GM10248 (cell line): ENCODE data around the gene IGF2R.

Source experiments
- CTCF ChIA-PET: fragments of 300-600 bp; sonication (Branson Sonifier 250); formaldehyde crosslinking; extraction: SDS; loops from one replicate; lab custom pipeline; 2021; ENCODE audit warnings: antibody characterized with exemption; lab: Yijun Ruan, JAX
- POLR2A ChIA-PET: fragments of 350-650 bp; sonication (Branson Sonifier 250); formaldehyde crosslinking; extraction: SDS; loops from one replicate; lab custom pipeline; 2020; ENCODE audit warnings: antibody characterized with exemption; lab: Yijun Ruan, JAX
- DNase-seq: peaks from one replicate; pipeline ENCODE4 v3.0.0; 2012; ENCODE audit errors: extremely low spot score
- CTCF ChIP-seq: IDR thresholded peaks from 2 replicates; pipeline ENCODE4 v1.5.1; 2012; ENCODE audit warnings: mild to moderate bottlenecking, low read depth; ENCODE audit errors: extremely low read depth, missing control alignments, control extremely low read depth

Gene IGF2R

GRCh38 chr6:160030103-160030502 is 61.2 kb downstream of the IGF2R start:
- CTCF ChIA-PET, result interaction anchor here (1.1 kb wide), 1 partner anchor 8 kb away, joined by 3 read pairs; no protein-coding TSS in a partner anchor
- POLR2A ChIA-PET, result no interaction called here
- no peak for TF ChIP-seq CTCF
- no peak for DNase-seq

- CTCF ChIA-PET, result interaction anchor here (1.0 to 1.6 kb wide), 2 partner anchors 8 to 10 kb away, joined by 3 to 4 read pairs; no protein-coding TSS in a partner anchor
- POLR2A ChIA-PET, result no interaction called here
- no peak for DNase-seq
- TF ChIP-seq CTCF, result no peak
Measured at GRCh38 chr6:160031442-160031841, 62.6 kb downstream of the IGF2R start.

- DNase-seq, result no peak
- TF ChIP-seq CTCF, result no peak
- ChIA-PET POLR2A (no interaction called here), CTCF (interaction anchor here (1.2 to 1.6 kb wide), 2 partner anchors 9 to 30 kb away, joined by 3 to 4 read pairs; no protein-coding TSS in a partner anchor)
Measured at GRCh38 chr6:160031871-160032270, 63.0 kb downstream of the IGF2R start.

GRCh38 chr6:160032538-160032937 is 63.7 kb downstream of the IGF2R start:
- POLR2A ChIA-PET, result no interaction called here
- CTCF ChIA-PET, result interaction anchor here (1.2 to 1.6 kb wide), 2 partner anchors 9 to 30 kb away, joined by 3 to 4 read pairs; no protein-coding TSS in a partner anchor
- DNase-seq, result no peak
- no peak for TF ChIP-seq CTCF

- DNase-seq, result no peak
- no peak for TF ChIP-seq CTCF
- POLR2A ChIA-PET, result no interaction called here
- CTCF ChIA-PET, result no interaction called here
Measured at GRCh38 chr6:160034036-160034930, 65.4 kb downstream of the IGF2R start.

- CTCF ChIA-PET, result no interaction called here
- DNase-seq, result no peak
- POLR2A ChIA-PET, result no interaction called here
- TF ChIP-seq CTCF, result no peak
Measured at GRCh38 chr6:160035241-160035640, 66.4 kb downstream of the IGF2R start.
